Smooth muscle cell of trachea (primary cell): ENCODE measurements around the gene GLIPR2. TPM values are rescaled to one million over a fixed set of nuclear protein-coding genes. Genes with fewer than 3 reads are reported as not detected.

ENCODE experiments used
- total RNA-seq: library from RNA; depleted of rRNA; stranded (reverse); fragments of >200 nt; gene quantifications from 2 replicates; pipeline ENCODE4 v1.2.1, GENCODE V29; 2014

GLIPR2 gene, protein sequence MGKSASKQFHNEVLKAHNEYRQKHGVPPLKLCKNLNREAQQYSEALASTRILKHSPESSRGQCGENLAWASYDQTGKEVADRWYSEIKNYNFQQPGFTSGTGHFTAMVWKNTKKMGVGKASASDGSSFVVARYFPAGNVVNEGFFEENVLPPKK
- total RNA-seq, result 57.0 and 62.5 TPM in 2 replicates

DNA sequence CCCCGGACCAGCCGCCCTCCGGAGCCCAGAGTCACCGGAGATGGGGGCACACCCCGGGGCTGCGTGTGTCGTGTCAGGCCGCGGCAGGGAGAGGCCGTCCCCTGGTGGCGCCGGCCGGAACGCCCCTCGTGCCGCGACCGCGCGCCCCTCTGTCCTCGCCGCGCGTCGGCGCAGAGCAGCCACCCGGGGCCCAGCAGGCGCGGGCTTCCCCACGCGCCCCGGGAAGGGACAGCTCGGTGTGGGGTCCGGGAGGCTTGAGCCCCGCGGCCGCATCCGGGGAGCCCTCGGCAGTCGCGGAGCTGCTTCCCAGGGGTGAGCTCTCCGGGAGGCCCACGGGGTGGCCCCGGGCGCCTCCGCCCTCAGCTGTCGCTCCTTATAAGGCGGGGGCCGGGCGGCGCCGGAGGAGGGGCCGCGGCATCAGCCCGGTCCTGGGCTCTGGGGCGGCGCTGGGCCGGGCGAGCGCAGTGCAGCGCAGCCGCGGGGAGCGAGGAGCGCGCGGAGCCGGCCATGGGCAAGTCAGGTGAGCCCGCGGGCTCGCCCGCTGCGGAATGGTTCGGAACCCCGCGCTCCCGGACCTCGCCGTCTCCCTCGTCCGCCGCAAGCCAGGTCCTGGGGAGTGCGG, at the start of gene GLIPR2:
Gene GLIPR2, plus strand, starts transcription at position 462 of the 622 bp plus-strand sequence. Its CDS starts 46 bp downstream, at position 508.

DNA sequence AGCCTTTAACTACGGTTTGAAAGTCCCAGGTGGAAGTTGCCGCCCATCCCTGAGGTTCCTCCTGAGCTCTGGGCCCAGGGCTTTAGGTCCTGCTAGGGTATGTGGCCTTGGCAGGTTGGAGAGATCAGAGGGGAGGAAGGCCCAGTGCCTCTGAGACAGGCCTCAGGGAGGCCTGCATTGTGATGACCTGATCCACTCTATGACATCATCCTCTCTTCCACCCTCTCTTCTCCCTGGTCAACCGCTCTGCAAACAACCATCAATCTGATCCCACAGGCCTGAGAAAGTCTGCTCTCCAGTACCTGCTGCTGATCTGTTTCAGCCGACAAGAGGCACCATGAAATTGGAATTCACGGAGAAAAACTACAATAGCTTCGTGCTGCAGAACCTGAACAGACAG, 32.6 kb downstream of the GLIPR2 start, which contains the start of gene CCIN:
Gene CCIN, plus strand, starts transcription at position 223 of the 400 bp plus-strand sequence. Its CDS starts 115 bp downstream, at position 338.

GRCh38 chr9:36190388-36191289, 54.1 kb downstream of the GLIPR2 start, which contains the start of gene CLTA:
CLTA (plus strand) TSS chr9:36190921; CDS start chr9:36191057, 136 bp downstream.

Other genes with a start within 250 kb of the GLIPR2 start
- gene HRCT1, start 230.5 kb upstream of the GLIPR2 start, total RNA-seq, result 0.15 and 0.83 TPM in 2 replicates
- under 0.01 TPM in 1 of 2 replicates, not detected in the other for gene SPAAR, start 227.2 kb upstream of the GLIPR2 start, total RNA-seq
- gene OR2S2, start 178.6 kb upstream of the GLIPR2 start, total RNA-seq, result not detected in 2 replicates
- gene RECK, start 99.8 kb upstream of the GLIPR2 start, total RNA-seq, result 81.6 and 138 TPM in 2 replicates
- gene CCIN, start 32.7 kb downstream of the GLIPR2 start, total RNA-seq, result 1.7 and 2.6 TPM in 2 replicates
- 352 and 385 TPM in 2 replicates for gene CLTA, start 54.2 kb downstream of the GLIPR2 start, total RNA-seq
- gene GNE, start 121.7 kb downstream of the GLIPR2 start, total RNA-seq, result 26.6 and 42.3 TPM in 2 replicates